K562 (cell line): ENCODE data around the gene SKIC8. TPM values are rescaled to one million over a fixed set of nuclear protein-coding genes. Genes with fewer than 3 reads are reported as not detected.

Experiments used
- ATAC-seq: fragments of 200-7000 bp; cut with Tn5 transposase; 3 replicates; pipeline ENCODE4 v1.9.1; 2020; ENCODE audit warnings: moderate library complexity
- BruUV-seq: library from RNA; stranded (reverse); fragments of 400-500 nt; replicated peaks from 2 replicates; lab custom pipeline; 2021; lab: Mats Ljungman, UMichigan
- CTCF ChIA-PET: fragments of 300-600 bp; formaldehyde crosslinking; extraction: SDS; loops from one replicate; lab custom pipeline; 2021; ENCODE audit warnings: low intra/inter-chr PET ratio; lab: Yijun Ruan, JAX
- POLR2A ChIA-PET: fragments of 300-600, 350-650 bp; sonication (Branson Sonifier 250); formaldehyde crosslinking; extraction: SDS; loops from one replicate; lab custom pipeline; 2021; ENCODE audit warnings: antibody characterized with exemption, inconsistent platforms; lab: Yijun Ruan, JAX
- DNase-seq, 4 experiments: peaks; one replicate each; pipeline versions ENCODE4 v3.0.0 to v3.0.0-alpha.2; 2011 to 2018; ENCODE audit warnings: low spot score in 3 of 4, mixed read lengths in 3 of 4; ENCODE audit errors: extremely low read depth in 1 of 4
- FAIRE-seq: peaks from 2 replicates; lab custom pipeline; 2011; peaks lifted over from hg19 to GRCh38; lab: Jason Lieb, UNC
- H2AFZ ChIP-seq: 2 replicates; pipeline ENCODE4 v1.6.0; 2011; ENCODE audit warnings: low read depth, low read length, control low read depth, inconsistent platforms
- H3K27ac ChIP-seq: fragments of 200-600 bp; 3 replicates; pipeline ENCODE4 v1.8.0; 2011; ENCODE audit warnings: low read depth, mild to moderate bottlenecking, control low read depth, inconsistent platforms, low read length, moderate library complexity, mixed read lengths; ENCODE audit errors: extremely low read depth
- H3K27me3 ChIP-seq, 2 experiments: fragments of 300-600 bp in 1 of 2; 2 replicates in 1 of 2; 3 replicates in 1 of 2; pipeline versions ENCODE4 v1.6.0 to v1.8.0; 2011; ENCODE audit warnings: inconsistent platforms in 2 of 2, low read length in 2 of 2, mild to moderate bottlenecking in 1 of 2, mixed read lengths in 1 of 2, moderate library complexity in 1 of 2; ENCODE audit not compliant: control insufficient read depth in 2 of 2, insufficient read depth in 2 of 2
- H3K36me3 ChIP-seq: fragments of 300-600 bp; 3 replicates; pipeline ENCODE4 v1.8.0; 2011; ENCODE audit warnings: mild to moderate bottlenecking, low read length, inconsistent platforms; ENCODE audit not compliant: control insufficient read depth, insufficient read depth
- H3K4me1 ChIP-seq, 2 experiments: fragments of 200-600 bp in 1 of 2; replicated peaks in 1 of 2; 2 replicates in 1 of 2; 3 replicates in 1 of 2; pipeline versions ENCODE4 v1.5.1 to v1.8.0; 2011; ENCODE audit warnings: inconsistent platforms in 2 of 2, low read length in 2 of 2, mild to moderate bottlenecking in 1 of 2, mixed read lengths in 1 of 2, moderate library complexity in 1 of 2; ENCODE audit not compliant: control insufficient read depth in 2 of 2, insufficient read depth in 2 of 2
- H3K4me2 ChIP-seq: 2 replicates; pipeline ENCODE4 v1.6.1; 2011; ENCODE audit warnings: low read length, control low read depth, inconsistent platforms, mixed read lengths; ENCODE audit not compliant: insufficient read depth
- H3K4me3 ChIP-seq: fragments of 200-600 bp; sonication (generic), shearing (Covaris generic); 2 replicates; pipeline ENCODE4 v1.5.1; 2016; ENCODE audit warnings: control low read depth, inconsistent platforms
- H3K79me2 ChIP-seq: fragments of 200-600 bp; 3 replicates; pipeline ENCODE4 v1.8.0; 2011; ENCODE audit warnings: low read length, inconsistent platforms; ENCODE audit not compliant: control insufficient read depth, insufficient read depth
- H3K9ac ChIP-seq, 2 experiments: 2 replicates each; pipeline versions ENCODE4 v1.6.0 to v1.6.1; 2011; ENCODE audit warnings: low read depth in 2 of 2, low read length in 2 of 2, control low read depth in 1 of 2, inconsistent platforms in 1 of 2, mild to moderate bottlenecking in 1 of 2, mixed read lengths in 1 of 2; ENCODE audit not compliant: insufficient read depth in 1 of 2
- H3K9me1 ChIP-seq: one replicate; pipeline ENCODE4 v1.6.0; 2011; ENCODE audit warnings: inconsistent platforms, mild to moderate bottlenecking, low read length, moderate library complexity; ENCODE audit not compliant: control insufficient read depth, insufficient read depth
- H3K9me3 ChIP-seq: replicated peaks from 2 replicates; pipeline ENCODE4 v1.5.1; 2011; ENCODE audit warnings: low read depth, low read length, inconsistent platforms; ENCODE audit not compliant: control insufficient read depth, insufficient read depth
- H4K20me1 ChIP-seq: replicated peaks from 2 replicates; pipeline ENCODE4 v1.6.1; 2011; ENCODE audit warnings: low read length, inconsistent platforms, mixed read lengths; ENCODE audit not compliant: control insufficient read depth, insufficient read depth
- BRD9 ChIP-seq: fragments of 450-650 bp; IDR thresholded peaks from 2 replicates; pipeline ENCODE4 v1.6.1; 2018; ENCODE audit warnings: low read depth; ENCODE audit not compliant: partially characterized antibody
- CREB5 ChIP-seq: fragments of 250-450 bp; sonication (Bioruptor Pico); IDR thresholded peaks from 2 replicates; pipeline ENCODE4 v1.5.0; 2020; ENCODE audit warnings: mild to moderate bottlenecking
- MAX ChIP-seq: sonication (generic); formaldehyde crosslinking; IDR thresholded peaks from 2 replicates; pipeline ENCODE4 v1.9.0; 2022; ENCODE audit warnings: mild to moderate bottlenecking, missing genetic modification reagents
- NEUROD1 ChIP-seq: fragments of 150-350 bp; IDR thresholded peaks from 2 replicates; pipeline ENCODE4 v1.6.1; 2014; ENCODE audit warnings: borderline replicate concordance, low read length, low read depth; ENCODE audit not compliant: partially characterized antibody
- SMC3 ChIP-seq: conservative IDR thresholded peaks from 2 replicates; pipeline ENCODE4 v1.6.1; 2011; ENCODE audit warnings: low read depth, low read length, improper control_type of control experiment; ENCODE audit not compliant: insufficient read depth
- ZBTB7A ChIP-seq: IDR thresholded peaks from 2 replicates; pipeline ENCODE4 v1.6.1; 2011; ENCODE audit warnings: low read depth, mild to moderate bottlenecking, low read length, moderate library complexity, borderline replicate concordance; ENCODE audit not compliant: control insufficient read depth
- ZFP91 ChIP-seq: sonication (generic); formaldehyde crosslinking; IDR thresholded peaks from 2 replicates; pipeline ENCODE4 v1.8.0; 2022; ENCODE audit warnings: mild to moderate bottlenecking, missing genetic modification reagents
- ZKSCAN8 ChIP-seq: fragments of 200-800 bp; sonication (Bioruptor generic); IDR thresholded peaks from 2 replicates; pipeline ENCODE4 v1.6.1; 2016; ENCODE audit warnings: missing genetic modification characterization, missing compliant biosample characterization
- ZNF12 ChIP-seq: sonication (generic); formaldehyde crosslinking; IDR thresholded peaks from 2 replicates; pipeline ENCODE4 v1.4.0; 2020; ENCODE audit warnings: mild to moderate bottlenecking, missing genetic modification reagents
- ZNF143 ChIP-seq: sonication (generic); formaldehyde crosslinking; IDR thresholded peaks from 2 replicates; pipeline ENCODE4 v1.9.0; 2022; ENCODE audit warnings: mild to moderate bottlenecking, missing genetic modification reagents
- ZNF395 ChIP-seq: fragments of 200-800 bp; sonication (Bioruptor generic); IDR thresholded peaks from 2 replicates; pipeline ENCODE4 v1.6.1; 2017; ENCODE audit warnings: missing genetic modification characterization, missing compliant biosample characterization
- ZNF507 ChIP-seq: conservative IDR thresholded peaks from 2 replicates; pipeline ENCODE4 v1.6.1; 2017; ENCODE audit warnings: missing genetic modification characterization, missing compliant biosample characterization
- WGBS: fragments of 100-300 bp; shearing (Covaris generic); methylation state at CpG from one replicate; pipeline ENCODE4 v1.1.6; 2016; ENCODE audit warnings: low coverage, mixed read lengths; ENCODE audit not compliant: insufficient coverage; ENCODE audit errors: missing lambda C conversion rate; 5-methylcytosine and 5-hydroxymethylcytosine counted together
- in situ Hi-C: fragments of 300-500 bp; cut with MboI; formaldehyde crosslinking; loops from 4 replicates; pipeline ENCODE4 v1.15.0; 2018; ENCODE audit warnings: inconsistent platforms, mixed read lengths
- intact Hi-C: fragments of 100-400 bp; cut with micrococcal nuclease; formaldehyde crosslinking; loops from 2 replicates; pipeline ENCODE4 v1.14.2; 2022
- polyA plus RNA-seq, 8 experiments: library from polyadenylated mRNA; depleted of rRNA in 4 of 8; stranded (reverse) in 5 of 8; unstranded in 3 of 8; fragments of >200 nt; fragmentation: Nextera tagmentation in 2 of 8; fragmentation: Illumina TruSeq in 1 of 8; extraction: Ambion mirVana in 2 of 8; extraction: Trizol in 1 of 8; gene quantifications; 2 replicates each; pipeline versions ENCODE4 v1.2.1 to v1.2.3, GENCODE V29; 2011 to 2014; ENCODE audit warnings: inconsistent platforms in 1 of 8, missing spikeins in 1 of 8
- total RNA-seq, 7 experiments: library from RNA; depleted of rRNA in 6 of 7; stranded (reverse); fragments of >200 nt in 6 of 7; fragmentation: Illumina TruSeq in 2 of 7; extraction: Trizol in 2 of 7; gene quantifications; 2 replicates each; pipeline versions ENCODE4 v1.2.1 to v1.2.3, GENCODE V29; 2011 to 2021; ENCODE audit warnings: low replicate concordance in 1 of 7
- TF ChIP-seq, protein P1 (sequence below): fragments of 450-650 bp; conservative IDR thresholded peaks from 2 replicates; pipeline ENCODE4 v1.6.1; 2016; ENCODE audit warnings: missing genetic modification characterization, low read depth, mild to moderate bottlenecking, missing compliant biosample characterization, moderate library complexity
- TF ChIP-seq, protein P2 (sequence below): fragments of 450-650 bp; IDR thresholded peaks from 2 replicates; pipeline ENCODE4 v1.6.1; 2016; ENCODE audit warnings: missing biosample characterization, missing genetic modification characterization

The SKIC8 gene
- total and polyA plus RNA-seq, 9 of the 15 experiments (the other 6 are each of a cell fraction or from before 2014, with no cell fraction given): 79.5 to 389 (median 146) TPM

DNA sequence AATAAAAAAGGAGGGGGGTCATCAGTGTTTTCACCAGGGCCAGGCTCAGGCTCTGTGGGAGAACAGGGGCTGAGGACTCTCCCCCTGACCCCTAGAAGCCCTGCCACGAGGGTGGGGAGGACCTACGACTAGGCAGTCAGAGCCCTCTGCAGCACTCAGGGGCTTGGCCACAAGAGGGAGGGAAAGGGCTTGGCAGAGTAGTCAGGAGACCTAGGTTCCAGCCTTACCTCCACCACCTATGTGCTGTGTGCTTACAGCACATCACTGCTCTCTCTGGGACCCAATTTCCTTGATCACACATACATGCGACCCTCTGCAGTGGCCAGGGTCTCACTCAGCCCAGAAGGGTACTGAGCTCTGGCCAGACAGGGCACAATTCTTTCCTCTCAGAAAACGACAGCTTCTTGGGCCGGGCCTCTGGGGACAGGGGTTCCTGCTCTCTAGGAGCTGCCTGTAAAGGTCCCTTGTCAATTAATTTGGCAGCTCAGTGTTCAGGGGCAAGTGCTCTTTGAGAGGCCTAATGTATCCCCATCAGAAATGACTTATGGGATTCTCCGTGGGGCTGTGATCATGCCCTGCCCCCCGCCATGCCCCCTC lies 16.4 kb upstream of the SKIC8 start:
- FAIRE-seq (peak; percentile 67), DNase-seq (peak; percentile 40 to 58 (median 49)), ATAC-seq (peak; percentile 86)
- no peaks in the 10 kb centered on the region for H3K79me2 ChIP-seq
- ChIA-PET POLR2A (interaction anchor here (1.2 to 1.6 kb wide), 2 partner anchors 16 to 23 kb away, joined by 4 read pairs; partner anchors contain the start of gene SKIC8), CTCF (no interaction called here)
- peaks cover 7% of the 10 kb centered on the region for H3K9me1 ChIP-seq
- no peak overlapping the region for H3K4me3 ChIP-seq
- WGBS: 60% methylated on average over 7 of the region's 7 CpGs
- no peaks in the 10 kb centered on the region for H3K36me3 ChIP-seq
- BruUV-seq: no TSS peak
- no peaks in the 10 kb centered on the region for H3K9me3 ChIP-seq
- H2AFZ ChIP-seq: peak overlapping the region; percentile 88; the same call in 1 of the 2 replicates
- no peaks in the 10 kb centered on the region for H3K27me3 ChIP-seq
- no peaks in the 10 kb centered on the region for H4K20me1 ChIP-seq
- H3K9ac ChIP-seq: peak overlapping the region in 1 of 2 experiments; percentile 19; a peak in 1 of 4 replicates
- H3K4me2 ChIP-seq: no peak overlapping the region
- intact Hi-C loops (no loop called here), in situ Hi-C loops (loop anchor here (10.0 kb wide), 2 partner anchors 169 to 399 kb away; no protein-coding TSS in a partner anchor)
- H3K4me1 ChIP-seq: peaks cover 9 to 13% of the 10 kb centered on the region in 2 experiments; a peak in 4 of 5 replicates
- no peak overlapping the region for H3K27ac ChIP-seq
- TF ChIP-seq MAX (no peak), ZBTB7A (peak; percentile 41; the same call in 1 of the 2 replicates), NEUROD1 (no peak), ZNF507 (tag) (no peak), ZNF12 (CRISPR knock-in tag) (no peak), ZNF395 (CRISPR knock-in tag) (no peak), SMC3 (peak; percentile 37; the same call in 1 of the 2 replicates), CREB5 (CRISPR knock-in tag) (no peak), BRD9 (no peak), ZFP91 (CRISPR knock-in tag) (no peak), ZKSCAN8 (CRISPR knock-in tag) (no peak), ZNF143 (CRISPR knock-in tag) (no peak)
- TF ChIP-seq, protein P1, sequence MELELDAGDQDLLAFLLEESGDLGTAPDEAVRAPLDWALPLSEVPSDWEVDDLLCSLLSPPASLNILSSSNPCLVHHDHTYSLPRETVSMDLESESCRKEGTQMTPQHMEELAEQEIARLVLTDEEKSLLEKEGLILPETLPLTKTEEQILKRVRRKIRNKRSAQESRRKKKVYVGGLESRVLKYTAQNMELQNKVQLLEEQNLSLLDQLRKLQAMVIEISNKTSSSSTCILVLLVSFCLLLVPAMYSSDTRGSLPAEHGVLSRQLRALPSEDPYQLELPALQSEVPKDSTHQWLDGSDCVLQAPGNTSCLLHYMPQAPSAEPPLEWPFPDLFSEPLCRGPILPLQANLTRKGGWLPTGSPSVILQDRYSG: no peak
- TF ChIP-seq, protein P2, sequence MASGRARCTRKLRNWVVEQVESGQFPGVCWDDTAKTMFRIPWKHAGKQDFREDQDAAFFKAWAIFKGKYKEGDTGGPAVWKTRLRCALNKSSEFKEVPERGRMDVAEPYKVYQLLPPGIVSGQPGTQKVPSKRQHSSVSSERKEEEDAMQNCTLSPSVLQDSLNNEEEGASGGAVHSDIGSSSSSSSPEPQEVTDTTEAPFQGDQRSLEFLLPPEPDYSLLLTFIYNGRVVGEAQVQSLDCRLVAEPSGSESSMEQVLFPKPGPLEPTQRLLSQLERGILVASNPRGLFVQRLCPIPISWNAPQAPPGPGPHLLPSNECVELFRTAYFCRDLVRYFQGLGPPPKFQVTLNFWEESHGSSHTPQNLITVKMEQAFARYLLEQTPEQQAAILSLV (tag): no peak
